ENCODE measurements around the gene MALRD1.

DNA sequence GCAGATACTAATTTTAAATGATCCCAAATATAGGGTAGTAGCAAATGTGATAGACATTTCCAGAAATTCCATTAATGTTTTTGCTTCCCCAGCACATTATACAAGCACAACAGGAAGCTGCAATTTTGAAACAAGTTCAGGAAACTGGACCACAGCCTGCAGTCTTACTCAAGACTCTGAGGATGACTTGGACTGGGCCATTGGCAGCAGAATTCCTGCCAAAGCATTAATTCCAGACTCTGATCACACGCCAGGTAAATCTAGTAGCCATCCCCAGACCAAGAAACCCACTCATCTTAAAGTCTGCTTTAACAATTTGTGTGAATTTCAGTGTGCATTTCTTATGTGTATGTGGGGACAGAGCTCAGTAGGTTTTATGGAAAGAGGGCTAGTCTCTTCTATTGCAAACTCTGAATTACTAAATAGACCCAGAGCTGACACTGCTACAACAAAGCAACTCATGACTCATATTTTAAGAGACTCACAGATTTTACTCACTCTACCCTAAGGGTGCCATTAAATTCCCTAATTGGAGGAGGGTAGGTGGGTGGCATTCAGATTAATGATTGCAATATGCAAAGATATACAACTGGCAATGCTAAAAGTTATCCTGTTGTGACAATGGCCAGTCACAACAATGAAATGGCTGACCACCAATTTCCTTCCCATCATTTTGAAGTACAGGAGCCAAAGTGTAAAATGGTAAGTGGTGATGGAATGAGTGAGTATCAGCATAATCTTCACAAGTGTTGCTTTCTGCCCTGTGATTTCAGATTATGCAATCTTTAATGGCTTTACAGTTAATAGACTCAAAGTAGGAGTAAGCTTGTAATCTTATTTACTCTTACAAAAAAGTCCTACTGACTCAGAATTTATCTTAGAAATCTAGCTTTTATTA lies 450.0 kb downstream of the MALRD1 start:
- TF ChIP-seq POLR2AphosphoS5 (IDR thresholded peaks at IDR 0.05; ENCODE audit: low read depth, low read length): no peak
- TF ChIP-seq, protein P1, sequence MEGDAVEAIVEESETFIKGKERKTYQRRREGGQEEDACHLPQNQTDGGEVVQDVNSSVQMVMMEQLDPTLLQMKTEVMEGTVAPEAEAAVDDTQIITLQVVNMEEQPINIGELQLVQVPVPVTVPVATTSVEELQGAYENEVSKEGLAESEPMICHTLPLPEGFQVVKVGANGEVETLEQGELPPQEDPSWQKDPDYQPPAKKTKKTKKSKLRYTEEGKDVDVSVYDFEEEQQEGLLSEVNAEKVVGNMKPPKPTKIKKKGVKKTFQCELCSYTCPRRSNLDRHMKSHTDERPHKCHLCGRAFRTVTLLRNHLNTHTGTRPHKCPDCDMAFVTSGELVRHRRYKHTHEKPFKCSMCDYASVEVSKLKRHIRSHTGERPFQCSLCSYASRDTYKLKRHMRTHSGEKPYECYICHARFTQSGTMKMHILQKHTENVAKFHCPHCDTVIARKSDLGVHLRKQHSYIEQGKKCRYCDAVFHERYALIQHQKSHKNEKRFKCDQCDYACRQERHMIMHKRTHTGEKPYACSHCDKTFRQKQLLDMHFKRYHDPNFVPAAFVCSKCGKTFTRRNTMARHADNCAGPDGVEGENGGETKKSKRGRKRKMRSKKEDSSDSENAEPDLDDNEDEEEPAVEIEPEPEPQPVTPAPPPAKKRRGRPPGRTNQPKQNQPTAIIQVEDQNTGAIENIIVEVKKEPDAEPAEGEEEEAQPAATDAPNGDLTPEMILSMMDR (IDR thresholded peaks at IDR 0.05): no peak
- TF ChIP-seq SIN3A (IDR thresholded peaks at IDR 0.05; ENCODE audit: borderline replicate concordance, insufficient read depth, low read depth, low read length): no peak

Measured in Panc1 (cell line).